ENCODE data around the gene SFRP2. TPM values are rescaled to one million over a fixed set of nuclear protein-coding genes. Genes with fewer than 3 reads are reported as not detected.
A peak's percentile ranks its signal among the peaks of the same experiment; 100 is the strongest.

Gene SFRP2
- total and polyA plus RNA-seq, 7 experiments from 2014 or later, result not detected

DNA sequence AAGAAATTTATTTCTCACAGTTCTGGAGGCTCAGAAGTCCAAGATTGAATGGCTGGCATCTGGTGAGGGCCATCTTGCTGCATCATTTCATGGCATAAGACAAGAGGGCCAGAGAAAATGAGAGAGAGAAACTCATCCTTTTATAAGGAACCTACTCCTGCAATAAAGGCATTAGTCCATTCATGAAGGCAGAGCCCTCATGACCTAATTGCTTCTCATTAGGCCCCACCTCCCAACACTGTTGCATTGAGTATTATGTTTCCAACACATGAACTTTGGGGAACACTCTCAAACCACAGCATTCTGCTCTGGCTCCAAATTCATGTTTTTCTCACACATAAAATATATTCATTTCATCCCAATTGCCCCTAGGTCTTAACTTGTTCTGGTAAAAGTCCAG lies 43.2 kb downstream of the SFRP2 start:
- peaks cover 0 to 9% (median 4%) of the 10 kb centered on the region in 11 donors for H3K9me3 Mint-ChIP-seq
- H3K36me3 ChIP-seq (ENCODE audit: control insufficient read depth in 2 of 3, insufficient read depth in 3 of 3, low read length in 3 of 3), result no peaks in the 10 kb centered on the region
- no peak overlapping the region for H3K4me3 Mint-ChIP-seq
- H3K27ac Mint-ChIP-seq, result no peak overlapping the region
- ChIA-PET POLR2A (no interaction called here), CTCF (no interaction called here)
- H3K27me3 ChIP-seq (ENCODE audit: control insufficient read depth in 2 of 2, insufficient read depth in 2 of 2, low read length in 2 of 2), result no peaks in the 10 kb centered on the region
- DNase-seq, result no peak
- H3K27me3 Mint-ChIP-seq, result peaks cover 0 to 22% (median 0%) of the 10 kb centered on the region in 5 donors
- H3K27ac ChIP-seq (ENCODE audit: low read depth, low read length), result no peak overlapping the region
- H3K4me3 ChIP-seq (ENCODE audit: low read length), result no peak overlapping the region
- intact Hi-C loops (cut with micrococcal nuclease), result no loop called here
- H3K36me3 Mint-ChIP-seq, result peaks cover 2 to 48% (median 23%) of the 10 kb centered on the region in 5 donors
- H3K4me1 Mint-ChIP-seq, result peaks cover 0 to 7% (median 5%) of the 10 kb centered on the region in 7 donors
- no peaks in the 10 kb centered on the region for H3K4me1 ChIP-seq (ENCODE audit: control insufficient read depth in 2 of 2, insufficient read depth in 2 of 2, low read length in 2 of 2)
- H3K9me3 ChIP-seq (ENCODE audit: control insufficient read depth in 2 of 3, low read length in 3 of 3), result no peaks in the 10 kb centered on the region
- ATAC-seq, result no peak

DNA sequence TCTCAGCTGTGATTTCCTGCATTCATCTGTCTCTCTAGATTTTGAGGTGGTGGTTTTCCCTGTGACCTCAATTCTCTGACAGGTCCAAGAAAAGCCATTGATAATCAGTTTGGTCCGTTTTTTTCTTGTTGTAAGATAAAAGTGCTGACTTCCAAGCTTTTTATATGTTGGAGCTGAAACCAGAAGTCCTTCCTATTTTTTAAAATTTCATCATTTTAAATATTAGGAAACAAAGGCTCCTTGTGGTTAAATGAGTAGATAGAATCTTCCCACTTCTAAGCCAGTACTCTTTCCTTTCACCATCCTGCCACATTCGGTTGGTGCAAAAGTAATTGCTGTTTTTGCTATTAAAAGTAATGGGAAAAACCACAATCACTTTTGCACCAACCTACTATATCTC lies 47.3 kb downstream of the SFRP2 start:
- H3K9me3 Mint-ChIP-seq, result peaks cover 0 to 18% (median 7%) of the 10 kb centered on the region in 11 donors
- no peaks in the 10 kb centered on the region for H3K9me3 ChIP-seq (ENCODE audit: control insufficient read depth in 2 of 3, low read length in 3 of 3)
- H3K36me3 ChIP-seq (ENCODE audit: control insufficient read depth in 2 of 3, insufficient read depth in 3 of 3, low read length in 3 of 3), result no peaks in the 10 kb centered on the region
- H3K27ac ChIP-seq (ENCODE audit: low read depth, low read length), result no peak overlapping the region
- ChIA-PET POLR2A (interaction anchor here (0.6 kb wide), 1 partner anchor 40 kb away, joined by 4 read pairs; no protein-coding TSS in a partner anchor), CTCF (no interaction called here)
- no peak for DNase-seq
- H3K4me3 ChIP-seq (ENCODE audit: low read length), result no peak overlapping the region
- H3K36me3 Mint-ChIP-seq, result peaks cover 3 to 54% (median 29%) of the 10 kb centered on the region in 5 donors
- H3K27ac Mint-ChIP-seq, result no peak overlapping the region
- H3K4me1 ChIP-seq (ENCODE audit: control insufficient read depth in 2 of 2, insufficient read depth in 2 of 2, low read length in 2 of 2), result no peaks in the 10 kb centered on the region
- intact Hi-C loops (cut with micrococcal nuclease), result no loop called here
- H3K27me3 Mint-ChIP-seq, result peaks cover 0 to 18% (median 0%) of the 10 kb centered on the region in 5 donors
- ATAC-seq, result no peak
- no peaks in the 10 kb centered on the region for H3K4me1 Mint-ChIP-seq
- H3K27me3 ChIP-seq (ENCODE audit: control insufficient read depth in 2 of 2, insufficient read depth in 2 of 2, low read length in 2 of 2), result no peaks in the 10 kb centered on the region
- H3K4me3 Mint-ChIP-seq, result no peak overlapping the region

DNA sequence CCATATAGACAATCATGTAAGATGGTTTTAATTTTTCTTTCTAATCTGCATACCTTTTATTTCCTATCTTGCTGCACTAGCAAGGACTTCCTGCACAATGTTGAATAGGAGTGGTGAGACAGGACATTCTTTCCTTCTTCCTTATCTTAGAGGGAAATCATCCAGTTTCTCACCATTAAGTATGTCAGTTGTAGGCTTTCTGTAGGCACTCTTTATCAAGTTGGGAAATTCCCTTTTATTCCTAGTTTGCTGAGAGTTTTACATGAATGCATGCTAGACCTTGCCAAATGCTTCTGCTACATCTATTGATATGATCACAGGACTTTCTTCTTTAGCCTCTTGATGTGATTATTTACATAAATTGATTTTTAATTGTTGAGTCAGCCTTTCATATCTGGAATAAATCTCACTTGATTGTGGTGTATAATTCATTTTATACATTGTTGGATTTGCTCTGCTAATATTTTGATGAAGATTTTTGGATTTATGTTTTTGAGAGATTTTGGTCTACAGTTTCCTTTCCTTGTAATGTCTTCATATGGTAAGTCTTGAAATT lies 52.9 kb downstream of the SFRP2 start:
- ATAC-seq, result no peak
- H3K4me1 Mint-ChIP-seq, result peaks cover 0 to 7% (median 0%) of the 10 kb centered on the region in 7 donors
- ChIA-PET CTCF (no interaction called here), POLR2A (no interaction called here)
- Histone ChIP-seq H3K27me3 (ENCODE audit: control insufficient read depth in 2 of 2, insufficient read depth in 2 of 2, low read length in 2 of 2) (no peaks in the 10 kb centered on the region), H3K4me1 (ENCODE audit: control insufficient read depth in 2 of 2, insufficient read depth in 2 of 2, low read length in 2 of 2) (no peaks in the 10 kb centered on the region), H3K27ac (ENCODE audit: low read depth, low read length) (no peak overlapping the region), H3K36me3 (ENCODE audit: control insufficient read depth in 2 of 3, insufficient read depth in 3 of 3, low read length in 3 of 3) (no peaks in the 10 kb centered on the region), H3K4me3 (ENCODE audit: low read length) (no peak overlapping the region), H3K9me3 (ENCODE audit: control insufficient read depth in 2 of 3, low read length in 3 of 3) (no peaks in the 10 kb centered on the region)
- no peak for DNase-seq
- peaks cover 3 to 22% (median 14%) of the 10 kb centered on the region in 5 donors for H3K36me3 Mint-ChIP-seq
- H3K4me3 Mint-ChIP-seq, result no peak overlapping the region
- no peak overlapping the region for H3K27ac Mint-ChIP-seq
- peaks cover 0 to 13% (median 6%) of the 10 kb centered on the region in 11 donors for H3K9me3 Mint-ChIP-seq
- peaks cover 0 to 52% (median 0%) of the 10 kb centered on the region in 5 donors for H3K27me3 Mint-ChIP-seq
- intact Hi-C loops (cut with micrococcal nuclease), result no loop called here

DNA sequence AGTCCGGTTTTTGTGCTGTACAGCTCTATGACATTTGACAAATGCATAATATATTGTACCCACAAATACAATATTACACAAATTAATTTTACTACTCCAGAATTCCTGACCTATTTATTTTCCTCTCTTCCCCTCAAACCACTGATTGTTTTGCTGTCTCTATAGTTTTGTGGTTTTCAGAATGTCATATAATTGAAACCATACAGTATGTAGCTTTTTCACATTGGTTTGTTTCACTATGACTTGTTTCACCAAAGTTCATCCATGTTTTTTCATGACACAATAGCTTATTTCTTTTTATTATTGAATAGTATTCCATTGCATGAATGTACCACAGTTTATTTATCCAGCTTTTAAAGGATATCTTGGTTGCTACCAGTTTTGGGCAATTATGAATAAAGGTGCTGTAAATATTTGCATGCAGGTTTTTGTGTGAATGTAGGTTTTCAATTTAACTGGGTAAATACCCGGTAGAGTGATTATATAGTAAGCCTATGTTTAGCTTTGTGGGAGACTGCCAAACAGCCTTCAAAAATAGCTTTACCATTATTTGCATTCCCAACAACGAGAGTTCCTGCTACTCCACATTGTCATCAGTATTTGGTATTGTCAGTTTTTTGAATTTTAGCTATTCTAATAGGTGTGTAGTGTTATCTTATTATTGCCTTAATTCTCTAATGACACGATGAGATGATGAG lies 55.0 kb downstream of the SFRP2 start:
- ChIA-PET POLR2A (no interaction called here), CTCF (no interaction called here)
- Mint-ChIP-seq H3K4me1 (peaks cover 0 to 7% (median 0%) of the 10 kb centered on the region in 7 donors), H3K4me3 (no peak overlapping the region), H3K36me3 (peaks cover 0 to 11% (median 0%) of the 10 kb centered on the region in 5 donors), H3K9me3 (peaks cover 0 to 5% (median 0%) of the 10 kb centered on the region in 11 donors), H3K27me3 (peaks cover 0 to 42% (median 0%) of the 10 kb centered on the region in 5 donors), H3K27ac (no peak overlapping the region)
- Histone ChIP-seq H3K36me3 (ENCODE audit: control insufficient read depth in 2 of 3, insufficient read depth in 3 of 3, low read length in 3 of 3) (no peaks in the 10 kb centered on the region), H3K4me3 (ENCODE audit: low read length) (no peak overlapping the region), H3K9me3 (ENCODE audit: control insufficient read depth in 2 of 3, low read length in 3 of 3) (no peaks in the 10 kb centered on the region), H3K27ac (ENCODE audit: low read depth, low read length) (no peak overlapping the region), H3K27me3 (ENCODE audit: control insufficient read depth in 2 of 2, insufficient read depth in 2 of 2, low read length in 2 of 2) (no peaks in the 10 kb centered on the region), H3K4me1 (ENCODE audit: control insufficient read depth in 2 of 2, insufficient read depth in 2 of 2, low read length in 2 of 2) (no peaks in the 10 kb centered on the region)
- intact Hi-C loops (cut with micrococcal nuclease), result no loop called here
- ATAC-seq (no peak), DNase-seq (no peak)

DNA sequence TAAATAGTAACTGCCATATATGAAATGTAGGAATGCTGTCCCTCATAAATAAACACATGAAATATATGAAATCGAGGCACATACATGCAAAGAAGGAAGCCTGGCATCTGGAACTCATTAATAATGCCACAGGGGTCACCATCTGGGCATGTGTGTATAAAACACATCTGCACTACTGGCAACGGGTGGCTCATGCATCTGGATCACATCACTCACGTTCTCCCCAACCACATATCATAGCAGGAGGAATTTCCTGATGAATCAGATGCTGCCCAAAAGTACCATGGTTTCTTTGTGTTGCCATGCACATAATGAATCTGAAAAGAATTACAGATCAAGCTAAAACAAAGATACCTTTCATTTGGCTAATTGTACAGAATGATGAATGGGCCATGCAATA lies 57.6 kb downstream of the SFRP2 start:
- Mint-ChIP-seq H3K36me3 (peaks cover 0 to 18% (median 0%) of the 10 kb centered on the region in 5 donors), H3K4me3 (no peak overlapping the region), H3K27me3 (peaks cover 0 to 37% (median 0%) of the 10 kb centered on the region in 5 donors), H3K9me3 (peaks cover 0 to 3% (median 0%) of the 10 kb centered on the region in 11 donors), H3K4me1 (peaks cover 0 to 7% (median 0%) of the 10 kb centered on the region in 7 donors), H3K27ac (peak overlapping the region in 1 of 9 donors; percentile 11)
- Histone ChIP-seq H3K36me3 (ENCODE audit: control insufficient read depth in 2 of 3, insufficient read depth in 3 of 3, low read length in 3 of 3) (no peaks in the 10 kb centered on the region), H3K27ac (ENCODE audit: low read depth, low read length) (no peak overlapping the region), H3K4me3 (ENCODE audit: low read length) (no peak overlapping the region), H3K27me3 (ENCODE audit: control insufficient read depth in 2 of 2, insufficient read depth in 2 of 2, low read length in 2 of 2) (no peaks in the 10 kb centered on the region), H3K4me1 (ENCODE audit: control insufficient read depth in 2 of 2, insufficient read depth in 2 of 2, low read length in 2 of 2) (no peaks in the 10 kb centered on the region), H3K9me3 (ENCODE audit: control insufficient read depth in 2 of 3, low read length in 3 of 3) (no peaks in the 10 kb centered on the region)
- POLR2A ChIA-PET, result no interaction called here
- CTCF ChIA-PET, result no interaction called here
- DNase-seq (no peak), ATAC-seq (no peak)
- intact Hi-C loops (cut with micrococcal nuclease), result no loop called here

Other genes starting within 250 kb of the SFRP2 start
- gene TLR2, start 104.8 kb downstream of the SFRP2 start, total RNA-seq, result 10 to 100 TPM in 2 of 5 experiments, 1 to 10 TPM in 3; 3.3 to 84.2 (median 6.6) TPM
- gene TLR2, start 104.8 kb downstream of the SFRP2 start, polyA plus RNA-seq, result 1 to 10 TPM; 1.0 to 1.2 TPM
- gene RNF175, start 29.1 kb downstream of the SFRP2 start, total RNA-seq, result 10 to 100 TPM in 1 of 5 experiments, 1 to 10 TPM in 3, not detected in 1; 6.4 to 11.1 (median 8.4) TPM
- gene RNF175, start 29.1 kb downstream of the SFRP2 start, polyA plus RNA-seq, result 10 to 100 TPM in 1 of 2 donors, 1 to 10 TPM in 1; 8.4 to 14.0 TPM

All from naive thymus-derived CD4-positive, alpha-beta T cell (primary cell).